GM13976 (cell line): ENCODE measurements around the gene RNF157.

ENCODE experiments used
- DNase-seq: peaks from one replicate; pipeline ENCODE4 v3.0.0; 2012; ENCODE audit warnings: low spot score
- CTCF ChIP-seq: IDR thresholded peaks from 2 replicates; pipeline ENCODE4 v1.5.1; 2012; ENCODE audit warnings: borderline replicate concordance, mild to moderate bottlenecking; ENCODE audit not compliant: insufficient read depth; ENCODE audit errors: extremely low read depth, missing control alignments, control extremely low read depth
- in situ Hi-C: fragments of 300-500 bp; cut with MboI; formaldehyde crosslinking; loops from one replicate; pipeline ENCODE4 v1.12.0; 2022; ENCODE audit warnings: low sequenced_read_pairs, mixed read lengths, inconsistent platforms; ENCODE audit not compliant: unreplicated experiment

RNF157 gene

GRCh38 chr17:76252040-76252954, 12.0 kb upstream of the RNF157 start:
- in situ Hi-C loops, result no loop called here
- TF ChIP-seq CTCF, result no peak
- peak; percentile 33 for DNase-seq

GRCh38 chr17:76251478-76252039, 11.3 kb upstream of the RNF157 start:
- in situ Hi-C loops, result no loop called here
- DNase-seq, result no peak
- TF ChIP-seq CTCF, result no peak

- no peak for DNase-seq
- no peak for TF ChIP-seq CTCF
- in situ Hi-C loops, result no loop called here
Measured at GRCh38 chr17:76250141-76250540, 9.8 kb upstream of the RNF157 start.

GRCh38 chr17:76248013-76248782, 7.9 kb upstream of the RNF157 start:
- in situ Hi-C loops, result no loop called here
- DNase-seq, result no peak
- no peak for TF ChIP-seq CTCF

- in situ Hi-C loops, result no loop called here
- TF ChIP-seq CTCF, result no peak
- DNase-seq, result no peak
Measured at GRCh38 chr17:76247304-76247703, 7.0 kb upstream of the RNF157 start.
